ENCODE data around the gene MBTPS1.

The MBTPS1 gene

DNA sequence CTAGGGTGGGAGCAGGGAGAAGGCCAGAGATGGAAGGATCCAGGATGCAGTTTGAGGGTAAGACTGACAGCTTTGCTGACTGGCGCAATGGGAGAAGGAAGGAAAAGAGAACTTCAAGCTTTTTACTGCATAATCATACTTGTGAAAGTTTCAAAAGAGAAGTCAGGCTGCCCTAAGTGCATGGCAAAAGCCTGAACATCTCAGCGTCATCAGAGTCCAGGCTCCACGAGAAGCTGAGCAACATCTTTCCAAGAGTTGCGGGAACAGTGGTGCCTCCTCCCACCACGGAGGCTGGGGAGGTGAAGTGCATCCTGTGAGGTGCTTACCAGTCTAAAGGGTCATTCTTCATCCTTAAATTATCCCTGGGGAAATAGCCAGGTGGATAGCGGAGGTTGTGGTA lies 47.2 kb downstream of the MBTPS1 start:
- no peak for DNase-seq

GRCh38 chr16:84068783-84069462 lies 47.8 kb downstream of the MBTPS1 start:
- DNase-seq = no peak

DNA sequence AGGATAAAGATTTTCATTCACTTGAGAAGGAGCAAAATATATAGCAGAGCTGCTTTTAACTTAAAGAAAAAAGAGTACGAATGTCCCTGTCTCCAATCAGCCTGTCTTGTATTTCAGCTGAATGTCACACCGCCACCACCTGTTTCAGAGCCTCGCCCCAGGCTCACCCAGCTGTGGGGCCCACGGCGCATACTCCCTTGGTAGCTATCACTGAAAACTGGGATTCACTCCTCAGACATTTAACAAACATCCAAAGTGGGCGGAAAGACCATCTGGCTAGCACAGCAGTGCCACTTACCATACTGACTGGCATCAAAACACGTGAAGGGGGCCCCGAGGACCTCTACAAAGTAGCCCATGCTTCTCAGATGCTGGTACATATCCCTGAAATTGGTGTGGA lies 48.7 kb downstream of the MBTPS1 start:
- no peak for DNase-seq

- DNase-seq = no peak
These were observed 49.1 kb downstream of the MBTPS1 start for GRCh38 chr16:84067640-84068039.

DNA sequence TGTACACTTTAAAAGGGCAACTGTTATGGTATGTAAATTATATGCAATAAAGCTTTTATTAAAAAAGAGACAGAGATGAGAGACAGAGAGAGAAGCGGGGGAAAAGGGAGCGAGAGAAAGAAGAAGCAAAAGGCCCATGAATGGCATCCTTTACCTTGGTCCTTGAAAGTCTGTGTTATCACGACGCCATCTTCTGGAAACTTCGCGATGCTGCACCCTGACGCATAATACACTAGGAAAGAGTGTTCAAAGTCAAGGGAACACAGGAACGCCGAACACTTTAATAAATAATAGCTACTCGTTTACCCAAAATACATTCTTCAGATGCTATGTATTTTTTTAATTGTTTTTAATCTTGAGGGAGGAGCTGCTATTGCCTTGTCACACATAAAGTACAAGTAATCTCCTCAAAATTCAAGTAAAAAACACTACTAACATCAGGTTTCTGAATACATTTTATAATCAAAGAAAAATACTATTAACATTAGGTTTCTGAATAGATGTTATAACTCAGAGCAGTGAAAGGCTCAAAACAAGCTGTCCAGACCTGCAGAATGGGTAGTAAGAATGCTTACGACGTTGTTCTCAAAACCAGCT lies 51.1 kb downstream of the MBTPS1 start:
- DNase-seq = peak; percentile 57

DNA sequence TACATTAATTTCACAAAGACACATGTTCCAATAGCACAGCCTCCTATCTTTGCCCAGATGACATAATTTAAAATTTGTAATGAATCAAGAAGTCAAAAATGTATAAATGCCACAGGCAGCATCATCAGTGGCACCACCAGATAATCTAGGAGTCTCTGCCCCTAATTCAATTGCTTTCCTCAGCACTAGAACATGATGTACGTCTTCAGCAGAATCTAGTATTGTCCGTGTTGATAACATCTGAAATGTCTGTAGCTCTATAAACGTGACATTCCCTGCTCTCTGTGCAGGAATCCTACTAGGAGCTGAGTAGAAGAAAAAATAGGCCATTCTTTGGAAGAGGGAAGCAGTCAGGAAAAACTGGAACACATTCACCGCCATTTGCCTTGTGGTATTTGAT lies 52.8 kb downstream of the MBTPS1 start:
- no peak for DNase-seq

- peak; percentile 70 for DNase-seq
These were observed 53.8 kb downstream of the MBTPS1 start for GRCh38 chr16:84062734-84063640.

- DNase-seq = no peak
These were observed 55.4 kb downstream of the MBTPS1 start for GRCh38 chr16:84061236-84061819.

GRCh38 chr16:84059946-84060901 lies 56.5 kb downstream of the MBTPS1 start:
- DNase-seq = no peak

DNA sequence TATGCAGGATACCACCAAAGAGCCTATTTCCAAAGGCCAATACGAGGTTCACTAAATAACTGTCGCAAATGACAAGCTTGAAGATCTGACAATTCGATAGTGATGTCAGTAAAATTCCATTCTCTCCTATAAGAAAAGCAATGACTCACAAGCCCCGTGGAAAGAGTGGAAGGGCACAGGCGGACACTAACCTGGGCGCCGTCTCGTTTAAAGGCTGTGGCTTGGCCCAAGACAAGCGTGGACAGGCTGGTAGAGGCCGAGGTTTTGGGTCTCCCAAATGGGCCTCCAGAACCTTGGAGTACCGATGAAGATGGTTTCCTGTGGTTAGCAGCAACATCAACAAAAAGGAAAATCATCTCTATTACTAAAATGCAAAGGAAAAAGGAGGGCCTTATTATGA lies 57.6 kb downstream of the MBTPS1 start:
- no peak for DNase-seq

- no peak for DNase-seq
These were observed 58.1 kb downstream of the MBTPS1 start for GRCh38 chr16:84058664-84059063.

- no peak for DNase-seq
These were observed 58.5 kb downstream of the MBTPS1 start for GRCh38 chr16:84058211-84058610.

GRCh38 chr16:84056933-84057332 lies 59.8 kb downstream of the MBTPS1 start:
- DNase-seq = no peak

DNA sequence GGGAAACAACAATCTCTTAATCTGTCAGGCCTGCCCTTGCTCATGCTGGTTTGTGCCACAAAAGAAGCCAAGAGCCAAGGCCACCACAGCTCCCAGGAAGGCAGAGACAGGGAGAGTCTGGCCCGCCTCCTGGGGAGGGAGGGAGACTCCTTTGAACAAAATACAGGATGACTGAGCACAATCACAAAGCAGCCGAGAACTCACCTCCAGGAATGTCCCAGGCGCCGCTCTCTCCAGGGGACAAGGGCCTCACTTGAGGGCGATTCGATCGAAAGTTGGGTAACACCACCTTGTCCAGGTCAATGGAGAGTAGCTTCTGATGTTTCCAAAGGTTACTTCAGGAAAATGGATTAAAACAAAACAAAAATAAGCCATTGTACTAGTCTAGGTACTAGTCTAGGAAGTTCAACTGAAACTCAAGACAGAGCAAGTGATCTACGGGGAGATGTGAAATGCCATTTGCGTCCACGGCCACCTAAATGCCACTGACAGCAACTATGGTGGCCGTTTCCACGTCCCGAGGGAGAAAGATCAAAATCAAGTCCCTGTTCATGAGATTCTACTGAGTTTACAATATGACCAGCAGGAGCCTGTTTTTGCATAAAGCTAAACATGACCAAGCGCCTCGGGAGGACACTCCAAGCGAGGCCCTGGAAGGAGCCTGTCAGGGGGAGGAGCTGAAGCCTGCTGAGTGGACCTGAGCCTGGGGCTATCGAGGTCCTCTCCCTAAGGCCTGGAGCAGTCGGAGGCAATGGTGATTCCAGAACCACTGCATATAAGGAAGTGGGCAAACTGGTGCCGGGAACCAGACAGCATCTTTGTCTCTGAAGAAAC lies 60.7 kb downstream of the MBTPS1 start:
- no peak for DNase-seq

- no peak for DNase-seq
These were observed 61.4 kb downstream of the MBTPS1 start for GRCh38 chr16:84055366-84055765.

- no peak for DNase-seq
These were observed 61.8 kb downstream of the MBTPS1 start for GRCh38 chr16:84054916-84055315.

DNA sequence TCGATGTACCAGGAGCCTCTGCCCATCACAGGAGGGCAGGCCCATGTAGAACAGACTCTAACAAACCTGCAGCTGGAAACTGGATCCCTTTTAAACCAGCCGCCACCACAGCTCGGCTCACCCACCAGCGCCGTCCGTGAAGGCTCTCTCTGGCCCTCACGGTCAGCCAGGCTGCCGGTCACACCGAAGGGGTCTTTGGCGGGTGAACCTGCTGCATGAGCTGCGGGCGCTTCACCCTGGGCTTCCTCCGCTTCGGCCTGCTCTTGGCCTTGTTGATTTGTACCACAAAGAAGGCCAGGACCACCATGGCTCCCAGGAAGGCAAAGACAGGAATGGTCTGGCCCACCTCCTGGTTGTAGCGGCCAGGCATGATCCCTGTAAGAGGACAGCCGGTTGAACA lies 62.5 kb downstream of the MBTPS1 start:
- DNase-seq = no peak

- DNase-seq = no peak
These were observed 63.5 kb downstream of the MBTPS1 start for GRCh38 chr16:84053237-84053636.

DNA sequence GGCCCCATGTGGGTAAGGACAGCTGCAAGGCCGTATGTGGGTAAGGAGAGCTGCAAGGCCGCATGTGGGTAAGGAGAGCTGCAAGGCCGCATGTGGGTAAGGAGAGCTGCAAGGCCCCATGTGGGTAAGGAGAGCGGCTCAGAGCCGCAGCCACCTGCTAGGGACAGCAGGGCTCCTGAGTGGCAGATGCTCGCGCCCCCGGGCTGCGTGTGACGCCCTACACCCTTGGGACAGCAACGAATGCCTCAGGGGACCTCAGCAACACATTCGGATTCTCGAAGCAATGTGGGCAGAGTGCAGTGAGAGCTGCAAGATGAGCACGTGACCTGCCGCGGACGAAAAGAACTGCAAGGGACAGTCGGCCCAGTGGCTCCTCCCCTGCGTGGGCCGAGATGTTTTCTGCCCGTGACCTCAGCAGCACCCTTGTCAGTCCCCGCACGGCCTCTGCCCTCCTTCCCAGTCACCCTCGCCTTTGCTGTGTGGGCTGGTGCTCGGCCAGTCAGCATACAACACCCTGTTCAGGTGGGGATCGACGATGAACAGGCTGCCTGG lies 64.6 kb downstream of the MBTPS1 start:
- DNase-seq = no peak

DNA sequence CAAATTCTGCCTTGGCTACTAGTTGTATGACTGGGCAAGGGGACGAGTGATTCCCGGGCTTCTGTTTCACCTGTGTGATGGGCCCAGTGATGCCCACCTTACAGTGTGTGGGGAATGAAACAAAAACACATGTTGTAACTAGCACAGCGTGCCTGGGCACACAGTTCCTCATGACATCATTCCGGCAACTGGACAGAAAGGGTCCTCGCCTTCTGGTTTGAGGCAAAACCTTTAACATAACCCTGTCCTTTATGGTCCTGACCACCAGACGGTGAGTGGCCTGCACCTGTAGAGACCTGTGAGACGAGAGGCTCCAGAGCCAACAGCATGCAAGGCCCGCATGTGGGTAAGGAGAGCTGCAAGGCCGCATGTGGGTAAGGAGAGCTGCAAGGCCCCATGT lies 66.4 kb downstream of the MBTPS1 start:
- no peak for DNase-seq
